CD4-positive, CD25-positive, alpha-beta regulatory T cell (primary cell): ENCODE results near the gene GALNT2. TPM values are rescaled to one million over a fixed set of nuclear protein-coding genes. Genes with fewer than 3 reads are reported as not detected.

Experiments used
- ATAC-seq, 2 donors: fragments of 150-1000 bp; cut with Tn5 transposase; one replicate each; pipeline ENCODE4 v1.10.0; 2021; ENCODE audit warnings: low read depth in 2 of 2, moderate number of reproducible peaks in 2 of 2, moderate library complexity in 1 of 2
- DNase-seq, 3 donors: peaks; one replicate each; pipeline versions ENCODE4 v3.0.0 to v3.0.0-alpha.2; 2012 to 2022; ENCODE audit warnings: mixed read lengths in 1 of 3
- H3K27ac ChIP-seq: one replicate; pipeline ENCODE4 v1.7.0; 2013; ENCODE audit warnings: mild to moderate bottlenecking, low read length; ENCODE audit not compliant: insufficient read depth, poor library complexity, severe bottlenecking
- H3K27me3 ChIP-seq: one replicate; pipeline ENCODE4 v1.7.0; 2013; ENCODE audit warnings: low read length; ENCODE audit not compliant: control insufficient read depth, insufficient read depth
- H3K36me3 ChIP-seq: one replicate; pipeline ENCODE4 v1.7.0; 2013; ENCODE audit warnings: mild to moderate bottlenecking, low read length, moderate library complexity; ENCODE audit not compliant: control insufficient read depth, insufficient read depth
- H3K4me1 ChIP-seq: 2 replicates; pipeline ENCODE4 v1.7.0; 2013; ENCODE audit warnings: mild to moderate bottlenecking, low read length; ENCODE audit not compliant: insufficient read depth, control insufficient read depth, poor library complexity, severe bottlenecking
- H3K4me3 ChIP-seq: one replicate; pipeline ENCODE4 v1.7.0; 2013; ENCODE audit warnings: low read depth, mild to moderate bottlenecking, low read length, moderate library complexity
- H3K9me3 ChIP-seq, 2 experiments: 1 replicate in 1 of 2; 2 replicates in 1 of 2; pipeline ENCODE4 v1.7.0; 2013; ENCODE audit warnings: low read length in 2 of 2, mild to moderate bottlenecking in 1 of 2, moderate library complexity in 1 of 2; ENCODE audit not compliant: control insufficient read depth in 2 of 2
- H3K27ac Mint-ChIP-seq, 3 donors: one replicate each; pipeline ENCODE4 v1.8.0; 2020 to 2022; ENCODE audit warnings: mild to moderate bottlenecking in 3 of 3, mixed read lengths in 3 of 3, moderate library complexity in 2 of 3
- H3K27me3 Mint-ChIP-seq: one replicate; pipeline ENCODE4 v1.8.0; 2022; ENCODE audit warnings: mild to moderate bottlenecking, mixed read lengths
- H3K36me3 Mint-ChIP-seq: one replicate; pipeline ENCODE4 v1.8.0; 2020; ENCODE audit warnings: mixed read lengths
- H3K4me1 Mint-ChIP-seq, 4 donors: one replicate each; pipeline ENCODE4 v1.8.0; 2020 to 2022; ENCODE audit warnings: mixed read lengths in 4 of 4, mild to moderate bottlenecking in 1 of 4
- H3K4me3 Mint-ChIP-seq, 4 donors: one replicate each; pipeline ENCODE4 v1.8.0; 2020 to 2022; ENCODE audit warnings: mild to moderate bottlenecking in 4 of 4, mixed read lengths in 4 of 4, moderate library complexity in 3 of 4
- H3K9me3 Mint-ChIP-seq, 7 donors: one replicate each; pipeline ENCODE4 v1.8.0; 2020 to 2022; ENCODE audit warnings: mixed read lengths in 7 of 7, mild to moderate bottlenecking in 3 of 7, moderate library complexity in 2 of 7
- polyA plus RNA-seq, 4 donors: library from polyadenylated mRNA; unstranded; fragments of 300-500 nt; fragmentation: Illumina TruSeq; gene quantifications; one replicate each; pipeline ENCODE4 v1.2.3, GENCODE V29; 2021
- total RNA-seq: library from RNA; stranded (reverse); gene quantifications from one replicate; pipeline ENCODE4 v1.2.3, GENCODE V29; 2022

GALNT2 gene
- total and polyA plus RNA-seq, 5 donors from 2014 or later, result 10.9 to 15.8 (median 13.1) TPM

GRCh38 chr1:230255991-230256390 is 189.0 kb downstream of the GALNT2 start:
- no peak overlapping the region for H3K27ac ChIP-seq
- no peak for DNase-seq
- H3K36me3 ChIP-seq, result peaks cover 14% of the 10 kb centered on the region
- H3K36me3 Mint-ChIP-seq, result peaks cover 63% of the 10 kb centered on the region
- no peaks in the 10 kb centered on the region for H3K27me3 ChIP-seq
- peaks cover 0 to 2% (median 0%) of the 10 kb centered on the region in 7 donors for H3K9me3 Mint-ChIP-seq
- H3K4me3 ChIP-seq, result no peak overlapping the region
- peaks cover 0 to 6% (median 0%) of the 10 kb centered on the region in 4 donors for H3K4me1 Mint-ChIP-seq
- no peak for ATAC-seq
- H3K9me3 ChIP-seq, result no peaks in the 10 kb centered on the region
- no peaks in the 10 kb centered on the region for H3K4me1 ChIP-seq
- no peaks in the 10 kb centered on the region for H3K27me3 Mint-ChIP-seq
- H3K4me3 Mint-ChIP-seq, result no peak overlapping the region
- H3K27ac Mint-ChIP-seq, result no peak overlapping the region

- no peak overlapping the region for H3K27ac ChIP-seq
- DNase-seq (no peak), ATAC-seq (no peak)
- Mint-ChIP-seq H3K36me3 (peaks cover 57% of the 10 kb centered on the region), H3K4me3 (no peak overlapping the region), H3K4me1 (peaks cover 0 to 6% (median 0%) of the 10 kb centered on the region in 4 donors), H3K27ac (peak overlapping the region in 1 of 3 donors; percentile 39), H3K27me3 (no peaks in the 10 kb centered on the region), H3K9me3 (peaks cover 0 to 2% (median 0%) of the 10 kb centered on the region in 7 donors)
- no peaks in the 10 kb centered on the region for H3K9me3 ChIP-seq
- no peaks in the 10 kb centered on the region for H3K27me3 ChIP-seq
- H3K4me3 ChIP-seq, result no peak overlapping the region
- no peaks in the 10 kb centered on the region for H3K4me1 ChIP-seq
- H3K36me3 ChIP-seq, result peaks cover 14% of the 10 kb centered on the region
Measured at GRCh38 chr1:230256896-230257295, 189.9 kb downstream of the GALNT2 start.

GRCh38 chr1:230259621-230260020 is 192.6 kb downstream of the GALNT2 start:
- H3K27me3 Mint-ChIP-seq, result no peaks in the 10 kb centered on the region

GRCh38 chr1:230260831-230261230 is 193.8 kb downstream of the GALNT2 start:
- ATAC-seq, result no peak
- peaks cover 26% of the 10 kb centered on the region for H3K36me3 ChIP-seq
- Mint-ChIP-seq H3K9me3 (peaks cover 0 to 2% (median 0%) of the 10 kb centered on the region in 7 donors), H3K4me1 (peaks cover 0 to 4% (median under 1%) of the 10 kb centered on the region in 4 donors), H3K27me3 (no peaks in the 10 kb centered on the region), H3K4me3 (no peak overlapping the region), H3K27ac (no peak overlapping the region), H3K36me3 (peaks cover 57% of the 10 kb centered on the region)
- no peak for DNase-seq
- no peak overlapping the region for H3K27ac ChIP-seq
- no peak overlapping the region for H3K4me3 ChIP-seq
- H3K9me3 ChIP-seq, result no peaks in the 10 kb centered on the region
- no peaks in the 10 kb centered on the region for H3K27me3 ChIP-seq
- H3K4me1 ChIP-seq, result no peaks in the 10 kb centered on the region

More at GRCh38 chr1:230259621-230260020, 192.6 kb downstream of the GALNT2 start:
- no peaks in the 10 kb centered on the region for H3K9me3 ChIP-seq
- no peaks in the 10 kb centered on the region for H3K4me1 ChIP-seq
- Mint-ChIP-seq H3K4me1 (peaks cover 0 to 1% (median 0%) of the 10 kb centered on the region in 4 donors), H3K27ac (no peak overlapping the region), H3K9me3 (peaks cover 0 to 2% (median 0%) of the 10 kb centered on the region in 7 donors), H3K4me3 (no peak overlapping the region), H3K36me3 (peaks cover 57% of the 10 kb centered on the region)
- H3K27me3 ChIP-seq, result no peaks in the 10 kb centered on the region
- DNase-seq (no peak), ATAC-seq (no peak)
- H3K36me3 ChIP-seq, result peaks cover 31% of the 10 kb centered on the region
- no peak overlapping the region for H3K27ac ChIP-seq
- no peak overlapping the region for H3K4me3 ChIP-seq

- Histone ChIP-seq H3K27ac (no peak overlapping the region), H3K4me1 (no peaks in the 10 kb centered on the region), H3K4me3 (no peak overlapping the region), H3K9me3 (no peaks in the 10 kb centered on the region), H3K36me3 (peaks cover 29% of the 10 kb centered on the region), H3K27me3 (no peaks in the 10 kb centered on the region)
- H3K4me3 Mint-ChIP-seq, result no peak overlapping the region
- ATAC-seq (no peak), DNase-seq (no peak)
- H3K36me3 Mint-ChIP-seq, result peaks cover 57% of the 10 kb centered on the region
- H3K27me3 Mint-ChIP-seq, result no peaks in the 10 kb centered on the region
- peak overlapping the region in 1 of 3 donors; percentile 15 for H3K27ac Mint-ChIP-seq
- peaks cover 0 to 4% (median under 1%) of the 10 kb centered on the region in 4 donors for H3K4me1 Mint-ChIP-seq
- H3K9me3 Mint-ChIP-seq, result peaks cover 0 to 2% (median 0%) of the 10 kb centered on the region in 7 donors
Measured at GRCh38 chr1:230261928-230262650, 195.1 kb downstream of the GALNT2 start.

- ATAC-seq (no peak), DNase-seq (no peak)
- H3K4me1 ChIP-seq, result no peaks in the 10 kb centered on the region
- no peak overlapping the region for H3K27ac Mint-ChIP-seq
- no peaks in the 10 kb centered on the region for H3K27me3 Mint-ChIP-seq
- peaks cover 57% of the 10 kb centered on the region for H3K36me3 Mint-ChIP-seq
- no peak overlapping the region for H3K27ac ChIP-seq
- H3K4me3 ChIP-seq, result no peak overlapping the region
- peaks cover 29% of the 10 kb centered on the region for H3K36me3 ChIP-seq
- H3K4me1 Mint-ChIP-seq, result peaks cover 0 to 4% (median under 1%) of the 10 kb centered on the region in 4 donors
- no peaks in the 10 kb centered on the region for H3K27me3 ChIP-seq
- no peaks in the 10 kb centered on the region for H3K9me3 ChIP-seq
- H3K4me3 Mint-ChIP-seq, result no peak overlapping the region
- peaks cover 0 to 2% (median 0%) of the 10 kb centered on the region in 7 donors for H3K9me3 Mint-ChIP-seq
Measured at GRCh38 chr1:230262867-230263567, 196.0 kb downstream of the GALNT2 start.

- no peaks in the 10 kb centered on the region for H3K27me3 ChIP-seq
- no peak overlapping the region for H3K27ac ChIP-seq
- ATAC-seq (no peak), DNase-seq (no peak)
- peaks cover 0 to 4% (median 2%) of the 10 kb centered on the region in 4 donors for H3K4me1 Mint-ChIP-seq
- H3K9me3 ChIP-seq, result no peaks in the 10 kb centered on the region
- peaks cover 0 to 2% (median 0%) of the 10 kb centered on the region in 7 donors for H3K9me3 Mint-ChIP-seq
- H3K4me3 ChIP-seq, result no peak overlapping the region
- H3K27ac Mint-ChIP-seq, result no peak overlapping the region
- no peak overlapping the region for H3K4me3 Mint-ChIP-seq
- peaks cover 55% of the 10 kb centered on the region for H3K36me3 Mint-ChIP-seq
- peaks cover 29% of the 10 kb centered on the region for H3K36me3 ChIP-seq
- H3K27me3 Mint-ChIP-seq, result no peaks in the 10 kb centered on the region
- H3K4me1 ChIP-seq, result no peaks in the 10 kb centered on the region
Measured at GRCh38 chr1:230263568-230264195, 196.6 kb downstream of the GALNT2 start.
